Measurements from ENCODE around the gene LMNA. TPM values are rescaled to one million over a fixed set of nuclear protein-coding genes. Genes with fewer than 3 reads are reported as not detected.

The LMNA gene
- total RNA-seq, 1 donor: 854 TPM

DNA sequence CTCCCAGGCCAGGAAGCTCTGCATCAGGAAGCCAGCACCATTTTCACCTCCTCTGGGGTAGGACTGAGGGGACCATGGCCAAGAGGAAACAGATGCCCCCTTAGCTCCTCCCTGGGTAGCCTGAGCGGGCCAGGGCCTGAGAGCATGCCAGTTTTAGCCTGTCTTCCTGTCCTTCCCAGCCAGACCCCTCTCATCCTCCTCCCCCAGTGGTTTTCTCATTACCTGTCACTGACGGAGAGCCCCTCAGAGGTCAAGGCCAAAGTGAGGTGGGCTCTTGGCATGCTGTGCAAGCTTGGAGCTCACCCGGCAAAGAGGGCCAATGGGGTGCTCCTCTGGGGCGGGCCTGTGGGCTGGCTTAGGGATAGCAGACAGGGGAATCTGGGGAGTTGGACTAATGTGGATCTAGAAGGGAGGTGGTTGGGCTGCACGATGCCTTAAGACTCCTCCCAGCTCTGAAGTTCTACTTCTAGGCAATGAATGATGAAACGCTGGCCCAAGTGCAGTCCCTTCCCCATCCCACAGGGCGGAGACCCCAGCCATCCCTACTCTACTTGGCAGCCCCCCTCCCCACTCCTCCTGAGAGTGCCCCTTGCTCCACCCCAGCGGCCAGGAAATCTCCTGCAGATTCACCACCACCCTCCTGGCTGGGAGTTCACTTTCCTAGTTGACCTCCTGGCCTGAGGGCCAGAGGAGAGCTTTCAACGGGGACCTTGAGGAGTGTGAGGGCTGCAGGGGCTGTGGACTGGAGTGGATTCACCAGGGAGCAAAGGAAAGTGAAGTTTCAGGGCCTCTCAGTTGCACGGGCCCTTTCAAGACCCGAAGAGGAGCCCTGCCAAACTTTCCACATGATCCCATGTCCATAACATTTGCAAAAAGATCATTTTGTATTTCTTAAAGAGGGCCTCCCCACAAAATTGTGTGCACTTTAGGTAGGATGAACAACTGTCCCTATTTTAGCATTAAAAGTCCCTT, 9.4 kb upstream of the LMNA start:
- no peaks in the 10 kb centered on the region for H3K36me3 ChIP-seq (ENCODE audit: insufficient read depth, low read length)
- H2AFZ ChIP-seq (ENCODE audit: low read length): no peak overlapping the region
- no peaks in the 10 kb centered on the region for H3K9me3 ChIP-seq (ENCODE audit: low read depth, low read length)
- H3K4me3 ChIP-seq (ENCODE audit: insufficient read depth, low read length): peak overlapping the region; percentile 58
- DNase-seq (ENCODE audit: insufficient read length, low spot score, missing footprints): peak; percentile 87
- no peaks in the 10 kb centered on the region for H3K27me3 ChIP-seq (ENCODE audit: insufficient read depth, low read length)
- no peaks in the 10 kb centered on the region for H4K20me1 ChIP-seq (ENCODE audit: insufficient read depth, low read length)
- peaks cover 17% of the 10 kb centered on the region for H3K79me2 ChIP-seq (ENCODE audit: insufficient read depth, low read length)
- peaks cover 61% of the 10 kb centered on the region for H3K4me1 ChIP-seq (ENCODE audit: insufficient read depth, low read length)
- TF ChIP-seq, protein P1, sequence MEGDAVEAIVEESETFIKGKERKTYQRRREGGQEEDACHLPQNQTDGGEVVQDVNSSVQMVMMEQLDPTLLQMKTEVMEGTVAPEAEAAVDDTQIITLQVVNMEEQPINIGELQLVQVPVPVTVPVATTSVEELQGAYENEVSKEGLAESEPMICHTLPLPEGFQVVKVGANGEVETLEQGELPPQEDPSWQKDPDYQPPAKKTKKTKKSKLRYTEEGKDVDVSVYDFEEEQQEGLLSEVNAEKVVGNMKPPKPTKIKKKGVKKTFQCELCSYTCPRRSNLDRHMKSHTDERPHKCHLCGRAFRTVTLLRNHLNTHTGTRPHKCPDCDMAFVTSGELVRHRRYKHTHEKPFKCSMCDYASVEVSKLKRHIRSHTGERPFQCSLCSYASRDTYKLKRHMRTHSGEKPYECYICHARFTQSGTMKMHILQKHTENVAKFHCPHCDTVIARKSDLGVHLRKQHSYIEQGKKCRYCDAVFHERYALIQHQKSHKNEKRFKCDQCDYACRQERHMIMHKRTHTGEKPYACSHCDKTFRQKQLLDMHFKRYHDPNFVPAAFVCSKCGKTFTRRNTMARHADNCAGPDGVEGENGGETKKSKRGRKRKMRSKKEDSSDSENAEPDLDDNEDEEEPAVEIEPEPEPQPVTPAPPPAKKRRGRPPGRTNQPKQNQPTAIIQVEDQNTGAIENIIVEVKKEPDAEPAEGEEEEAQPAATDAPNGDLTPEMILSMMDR (IDR thresholded peaks at IDR 0.05; ENCODE audit: extremely low read depth, low read depth, low read length): no peak
- peak overlapping the region; percentile 97 for H3K27ac ChIP-seq (ENCODE audit: low read depth, low read length)
- H3K4me2 ChIP-seq (ENCODE audit: insufficient read depth, low read length): peak overlapping the region; percentile 74

DNA sequence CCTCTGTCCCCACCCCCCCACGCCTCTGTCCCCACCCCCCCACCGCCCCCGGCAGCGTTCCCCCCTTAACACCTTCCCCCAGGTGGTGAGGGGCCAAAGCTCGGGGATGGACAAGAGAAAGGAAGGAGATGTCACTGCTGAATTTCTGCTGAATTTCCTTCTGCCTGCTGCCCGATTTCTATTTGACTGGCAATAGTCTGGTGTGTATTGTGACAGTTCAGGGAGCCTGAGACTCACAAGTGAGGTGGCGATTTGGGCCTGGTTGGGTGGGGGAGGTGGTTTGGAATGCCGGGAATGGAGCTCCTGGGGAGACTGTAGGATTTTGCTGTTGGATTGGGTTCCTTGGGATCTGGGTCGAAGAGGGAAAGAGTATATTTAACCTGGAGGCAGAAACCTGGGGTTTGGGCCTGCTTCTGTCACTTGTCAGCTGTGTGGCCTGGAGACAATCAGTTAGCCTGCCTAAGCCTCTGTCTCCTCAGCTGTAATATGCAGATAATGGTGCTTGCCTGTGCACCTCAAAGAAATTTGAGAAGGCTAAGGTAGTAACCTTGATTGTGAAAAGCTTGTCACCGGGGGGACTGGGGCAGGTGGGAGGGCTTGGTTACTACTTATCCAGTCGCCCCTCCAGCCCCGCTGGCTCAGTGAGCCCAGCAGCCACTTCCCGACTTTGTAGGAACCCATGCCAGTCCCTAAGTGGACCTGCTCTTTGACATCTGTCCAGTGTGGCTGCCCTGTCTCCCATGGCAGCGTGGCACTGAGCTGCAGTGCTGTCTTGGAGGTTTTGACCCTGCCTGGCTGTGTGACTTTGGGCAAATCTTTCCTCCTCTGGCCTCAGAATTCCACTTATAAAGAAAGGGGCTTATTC, 7.7 kb upstream of the LMNA start:
- peaks cover 55% of the 10 kb centered on the region for H3K4me1 ChIP-seq (ENCODE audit: insufficient read depth, low read length)

DNA sequence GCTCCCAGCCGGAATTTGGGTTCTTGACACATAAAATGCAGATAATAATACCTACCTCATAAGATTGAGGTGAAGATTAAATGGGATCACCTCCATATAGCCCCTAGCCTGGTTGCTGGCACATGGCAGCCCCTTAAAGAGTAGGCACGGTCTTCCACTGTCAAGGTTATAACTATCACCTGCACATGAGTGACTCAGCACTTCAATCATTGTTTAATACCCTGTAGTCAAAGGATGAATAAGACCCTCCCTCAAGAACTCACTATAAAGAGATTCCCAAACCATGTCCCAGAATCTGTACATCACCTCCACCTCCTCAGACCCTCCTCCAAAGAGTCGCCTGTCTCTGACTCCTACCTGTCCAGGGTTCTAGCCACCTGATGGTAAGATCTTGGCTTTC, 6.5 kb upstream of the LMNA start:
- no peak for DNase-seq (ENCODE audit: insufficient read length, low spot score, missing footprints)
- Histone ChIP-seq H3K79me2 (ENCODE audit: insufficient read depth, low read length) (peaks cover 21% of the 10 kb centered on the region), H3K9me3 (ENCODE audit: low read depth, low read length) (no peaks in the 10 kb centered on the region), H3K36me3 (ENCODE audit: insufficient read depth, low read length) (no peaks in the 10 kb centered on the region), H3K27ac (ENCODE audit: low read depth, low read length) (no peak overlapping the region), H3K4me3 (ENCODE audit: insufficient read depth, low read length) (no peak overlapping the region), H3K4me1 (ENCODE audit: insufficient read depth, low read length) (peaks cover 55% of the 10 kb centered on the region), H2AFZ (ENCODE audit: low read length) (no peak overlapping the region), H3K4me2 (ENCODE audit: insufficient read depth, low read length) (no peak overlapping the region), H4K20me1 (ENCODE audit: insufficient read depth, low read length) (no peaks in the 10 kb centered on the region), H3K27me3 (ENCODE audit: insufficient read depth, low read length) (no peaks in the 10 kb centered on the region)
- TF ChIP-seq, protein P1 (IDR thresholded peaks at IDR 0.05; ENCODE audit: extremely low read depth, low read depth, low read length): no peak

More for the DNA sequence above, 7.7 kb upstream of the LMNA start:
- peak overlapping the region; percentile 36 for H2AFZ ChIP-seq (ENCODE audit: low read length)
- H3K79me2 ChIP-seq (ENCODE audit: insufficient read depth, low read length): peaks cover 17% of the 10 kb centered on the region
- H3K9me3 ChIP-seq (ENCODE audit: low read depth, low read length): no peaks in the 10 kb centered on the region
- peak overlapping the region; percentile 74 for H3K4me2 ChIP-seq (ENCODE audit: insufficient read depth, low read length)
- H3K27ac ChIP-seq (ENCODE audit: low read depth, low read length): peak overlapping the region; percentile 97
- peak overlapping the region; percentile 55 for H3K4me3 ChIP-seq (ENCODE audit: insufficient read depth, low read length)
- H3K27me3 ChIP-seq (ENCODE audit: insufficient read depth, low read length): no peaks in the 10 kb centered on the region
- no peaks in the 10 kb centered on the region for H3K36me3 ChIP-seq (ENCODE audit: insufficient read depth, low read length)
- TF ChIP-seq, protein P1 (IDR thresholded peaks at IDR 0.05; ENCODE audit: extremely low read depth, low read depth, low read length): no peak
- DNase-seq (ENCODE audit: insufficient read length, low spot score, missing footprints): peak; percentile 22
- no peaks in the 10 kb centered on the region for H4K20me1 ChIP-seq (ENCODE audit: insufficient read depth, low read length)
